GM12801 (cell line): ENCODE results near the gene PROC.

Experiments
- TF ChIP-seq, protein P1 (sequence below): IDR thresholded peaks from one replicate; pipeline ENCODE4 v1.5.1; 2011; ENCODE audit warnings: control low read depth; ENCODE audit not compliant: insufficient read length; ENCODE audit errors: extremely low read depth

Gene PROC

DNA sequence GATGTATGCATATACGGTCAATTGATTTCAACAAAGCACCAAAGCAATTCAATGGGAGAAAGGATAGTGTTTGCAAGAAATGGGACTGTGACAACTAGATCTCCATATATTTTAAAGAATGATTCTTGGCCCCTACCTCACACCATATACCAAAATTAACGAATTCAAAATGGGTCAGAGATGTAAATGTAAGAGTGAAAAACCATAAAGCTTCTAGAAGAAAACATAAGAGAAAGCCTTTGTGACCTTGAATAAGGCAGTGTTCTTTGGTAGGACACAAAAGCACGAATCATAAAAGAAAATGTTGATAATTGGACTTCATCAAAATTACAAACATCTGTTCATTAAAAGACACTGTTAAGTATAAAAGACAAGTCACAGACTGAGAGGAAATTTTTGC is 5.0 kb upstream of the PROC start:
- TF ChIP-seq, protein P1, sequence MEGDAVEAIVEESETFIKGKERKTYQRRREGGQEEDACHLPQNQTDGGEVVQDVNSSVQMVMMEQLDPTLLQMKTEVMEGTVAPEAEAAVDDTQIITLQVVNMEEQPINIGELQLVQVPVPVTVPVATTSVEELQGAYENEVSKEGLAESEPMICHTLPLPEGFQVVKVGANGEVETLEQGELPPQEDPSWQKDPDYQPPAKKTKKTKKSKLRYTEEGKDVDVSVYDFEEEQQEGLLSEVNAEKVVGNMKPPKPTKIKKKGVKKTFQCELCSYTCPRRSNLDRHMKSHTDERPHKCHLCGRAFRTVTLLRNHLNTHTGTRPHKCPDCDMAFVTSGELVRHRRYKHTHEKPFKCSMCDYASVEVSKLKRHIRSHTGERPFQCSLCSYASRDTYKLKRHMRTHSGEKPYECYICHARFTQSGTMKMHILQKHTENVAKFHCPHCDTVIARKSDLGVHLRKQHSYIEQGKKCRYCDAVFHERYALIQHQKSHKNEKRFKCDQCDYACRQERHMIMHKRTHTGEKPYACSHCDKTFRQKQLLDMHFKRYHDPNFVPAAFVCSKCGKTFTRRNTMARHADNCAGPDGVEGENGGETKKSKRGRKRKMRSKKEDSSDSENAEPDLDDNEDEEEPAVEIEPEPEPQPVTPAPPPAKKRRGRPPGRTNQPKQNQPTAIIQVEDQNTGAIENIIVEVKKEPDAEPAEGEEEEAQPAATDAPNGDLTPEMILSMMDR: no peak

DNA sequence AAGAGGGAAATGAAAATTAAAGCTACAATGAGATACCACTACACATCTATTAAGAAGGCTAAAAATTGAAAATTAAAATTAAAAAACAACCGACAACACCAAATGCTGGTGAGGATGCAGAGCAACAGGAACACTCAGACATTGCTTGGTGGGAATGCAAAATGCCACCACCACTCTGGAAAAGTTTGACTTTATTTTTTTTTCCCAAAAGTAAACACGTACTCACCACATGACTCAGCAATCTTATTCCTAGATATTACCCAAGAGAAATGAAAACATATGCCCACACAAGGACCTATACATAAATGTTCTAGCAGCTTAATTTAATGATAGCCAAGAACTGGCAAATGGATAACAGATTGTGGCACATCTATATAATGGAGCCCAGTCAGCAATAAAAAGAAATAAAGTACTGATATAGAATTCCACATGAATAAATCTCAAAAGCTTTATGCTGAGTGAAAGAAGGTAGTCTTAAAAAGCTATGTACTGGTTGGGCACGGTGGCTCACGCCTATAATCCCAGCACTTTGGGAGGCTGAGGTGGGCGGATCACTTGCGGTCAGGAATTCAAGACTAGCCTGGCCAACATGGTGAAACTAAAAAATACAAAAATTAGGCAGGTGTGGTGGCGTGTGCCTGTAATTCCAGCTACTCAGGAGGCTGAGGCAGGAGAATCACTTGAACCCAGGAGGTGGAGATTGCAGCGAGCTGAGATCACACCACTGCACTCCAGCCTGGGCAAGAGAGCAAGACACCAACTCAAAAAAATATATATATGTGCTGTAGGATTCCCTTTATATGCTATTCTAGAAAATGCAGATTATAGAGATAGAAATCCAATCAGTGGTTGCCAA is 4.2 kb upstream of the PROC start:
- TF ChIP-seq, protein P1: no peak

DNA sequence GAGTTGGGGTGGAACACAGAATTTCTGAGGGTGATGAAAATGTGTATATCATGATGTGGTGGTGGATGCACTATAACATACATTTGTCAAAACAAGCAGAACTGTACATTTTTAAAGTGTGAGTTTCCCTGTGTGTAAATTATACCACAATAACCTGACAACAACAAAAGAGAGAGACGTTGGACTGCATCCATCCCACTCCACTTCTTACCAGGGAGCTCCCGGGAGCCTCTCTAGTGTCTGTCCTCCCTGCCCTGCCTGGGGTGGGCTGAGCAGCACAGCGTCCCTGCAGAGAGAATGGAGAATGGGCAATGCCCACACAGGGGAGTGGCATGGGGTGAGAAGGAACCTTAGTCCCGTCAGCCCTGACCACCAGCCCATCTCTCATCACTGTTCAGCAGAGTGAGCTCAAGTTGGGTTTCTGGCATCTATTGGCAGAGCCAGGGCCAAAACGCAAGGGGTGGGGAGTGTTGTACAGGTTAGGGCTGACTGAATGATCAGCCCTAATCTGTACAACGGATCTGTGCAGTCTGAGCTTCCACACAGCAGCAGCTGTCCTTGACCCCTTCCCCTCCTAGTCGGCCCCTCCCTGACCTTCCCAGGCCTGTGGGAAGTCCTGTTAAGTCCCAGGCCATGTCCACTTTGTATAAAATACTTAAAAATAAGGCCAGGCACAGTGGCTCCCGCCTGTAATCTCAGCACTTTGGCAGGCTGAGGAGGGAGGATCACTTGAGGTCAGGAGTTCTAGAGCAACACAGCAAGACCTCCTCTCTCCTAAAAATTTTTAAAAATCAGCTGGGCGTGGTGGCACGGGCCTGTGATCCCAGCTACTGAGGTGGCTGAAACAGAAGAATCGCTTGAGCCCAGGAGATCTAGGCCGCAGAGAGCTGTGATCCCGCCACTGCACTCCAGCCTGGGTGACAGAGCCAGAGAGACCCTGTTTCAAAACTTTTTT is 3.3 kb upstream of the PROC start:
- TF ChIP-seq, protein P1: no peak

DNA sequence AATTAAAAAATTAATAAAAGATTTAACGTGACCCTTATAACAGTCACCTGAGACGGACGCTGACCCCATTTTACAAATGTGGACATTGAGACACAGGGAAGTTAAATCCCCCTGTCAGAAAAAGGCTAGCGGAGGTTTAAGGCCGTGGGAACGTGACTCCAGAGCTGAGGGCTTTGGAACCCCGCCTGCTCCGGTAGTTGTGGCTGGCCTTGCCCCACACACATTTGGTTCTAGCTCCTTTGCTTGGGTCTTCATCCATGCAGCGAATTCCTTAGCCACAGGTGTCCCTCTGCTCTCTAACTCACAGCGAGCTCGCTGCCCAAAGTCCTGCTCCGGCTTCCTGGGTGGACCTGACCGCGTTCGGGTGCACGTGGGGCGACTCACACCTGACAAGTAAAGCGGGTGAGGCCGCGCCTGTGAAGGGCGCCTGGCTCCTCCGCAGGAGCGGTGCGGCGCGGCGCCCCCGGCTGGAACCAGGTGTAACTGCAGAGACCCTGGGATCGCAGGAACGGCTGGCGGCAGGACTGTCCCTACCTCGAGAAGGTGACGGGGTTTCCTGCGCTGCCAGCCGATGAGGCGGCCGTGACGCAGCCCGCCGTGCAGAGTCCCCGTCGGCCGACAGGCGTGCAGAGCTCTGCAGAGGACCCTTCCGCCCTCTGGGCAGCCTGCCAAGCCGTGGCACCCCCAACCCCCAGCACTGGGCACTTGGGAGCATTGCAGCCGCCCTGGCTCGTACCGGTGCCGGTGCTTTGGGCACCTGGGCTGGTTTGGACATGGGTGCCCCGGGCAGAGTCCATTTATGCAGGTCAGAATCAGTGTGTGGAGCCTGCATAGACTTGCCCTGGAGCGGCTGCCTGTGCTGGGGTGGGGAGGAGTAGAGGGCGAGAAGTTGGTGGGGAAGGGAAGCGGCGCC is 2.4 kb upstream of the PROC start:
- TF ChIP-seq, protein P1: no peak

DNA sequence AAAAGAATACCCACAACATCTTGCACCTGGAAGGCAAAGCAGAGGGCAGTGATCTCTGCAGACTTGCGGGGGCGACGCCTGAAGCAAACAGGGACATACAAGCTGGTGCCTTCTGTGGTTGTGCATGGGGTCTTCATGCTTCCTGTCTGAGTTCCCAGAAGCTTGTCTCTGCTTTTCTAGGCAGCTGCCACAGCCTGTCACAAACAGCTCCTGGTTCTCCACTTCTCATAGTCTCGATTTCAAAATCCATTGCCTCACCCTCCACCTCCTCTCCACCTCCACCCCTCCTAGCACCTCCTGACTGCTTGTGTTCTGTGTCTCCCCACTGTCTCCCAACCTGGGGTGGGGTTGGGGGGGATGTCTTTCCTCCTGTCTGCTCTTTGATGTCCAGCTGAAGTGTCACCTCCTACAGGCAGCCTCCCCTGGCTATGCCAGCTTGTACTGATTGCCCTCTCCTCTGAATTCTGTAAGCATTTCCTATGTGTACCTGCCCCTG is 1.7 kb upstream of the PROC start:
- TF ChIP-seq, protein P1: no peak

DNA sequence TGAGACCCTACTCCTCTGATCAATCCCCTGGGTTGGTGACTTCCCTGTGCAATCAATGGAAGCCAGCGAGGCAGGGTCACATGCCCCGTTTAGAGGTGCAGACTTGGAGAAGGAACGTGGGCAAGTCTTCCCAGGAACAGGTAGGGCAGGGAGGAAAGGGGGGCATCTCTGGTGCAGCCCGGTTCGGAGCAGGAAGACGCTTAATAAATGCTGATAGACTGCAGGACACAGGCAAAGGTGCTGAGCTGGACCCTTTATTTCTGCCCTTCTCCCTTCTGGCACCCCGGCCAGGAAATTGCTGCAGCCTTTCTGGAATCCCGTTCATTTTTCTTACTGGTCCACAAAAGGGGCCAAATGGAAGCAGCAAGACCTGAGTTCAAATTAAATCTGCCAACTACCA is 821 bp upstream of the PROC start:
- TF ChIP-seq, protein P1: no peak
